ENCODE results near the gene ELL. TPM values are rescaled to one million over a fixed set of nuclear protein-coding genes. Genes with fewer than 3 reads are reported as not detected.

Gene ELL
- total and polyA plus RNA-seq, 2 donors (not counting 3 experiments of a cell fraction or from before 2014, with no cell fraction given), result 9.9 to 18.2 TPM

- H2AFZ ChIP-seq (ENCODE audit: low read depth, low read length), result no peak overlapping the region
- no peaks in the 10 kb centered on the region for H3K4me1 ChIP-seq (ENCODE audit: control insufficient read depth, extremely low read depth, insufficient read depth, low read length)
- ChIA-PET POLR2A (no interaction called here), CTCF (interaction anchor here (0.6 to 6.8 kb wide), 25 partner anchors 9 to 536 kb away, joined by 3 to 127 read pairs (median 4); partner anchors contain the start of genes ELL, ISYNA1, REX1BD and SSBP4)
- no peaks in the 10 kb centered on the region for H4K20me1 ChIP-seq (replicated peaks; ENCODE audit: control insufficient read depth, extremely low read depth, insufficient read depth, low read length)
- no peak overlapping the region for H3K27ac ChIP-seq (ENCODE audit: insufficient read depth, low read depth, low read length)
- no peaks in the 10 kb centered on the region for H3K9me1 ChIP-seq (replicated peaks; ENCODE audit: control insufficient read depth, extremely low read depth, insufficient read depth, low read length)
- FAIRE-seq (peak; percentile 86), DNase-seq (ENCODE audit: low read depth, low spot score) (peak; percentile 65)
- dilution Hi-C loops (cut with MboI; ENCODE audit: extremely low pct_ligation_motif_present, low sequenced_read_pairs), result no loop called here
- H3K79me2 ChIP-seq (ENCODE audit: control insufficient read depth, insufficient read depth, low read length), result no peaks in the 10 kb centered on the region
- no peak overlapping the region for H3K9ac ChIP-seq (replicated peaks; ENCODE audit: extremely low read depth, insufficient read depth, low read length)
- no peaks in the 10 kb centered on the region for H3K9me3 ChIP-seq (replicated peaks; ENCODE audit: control insufficient read depth, insufficient read depth, low read length)
- intact Hi-C loops (cut with micrococcal nuclease), result loop anchor here (1.0 to 10.0 kb wide), 4 partner anchors 9 to 464 kb away; partner anchors contain the start of genes COPE and DDX49
- H3K27me3 ChIP-seq (ENCODE audit: control insufficient read depth in 2 of 2, insufficient read depth in 2 of 2, low read length in 2 of 2), result no peaks in the 10 kb centered on the region
- no peak for TF ChIP-seq POLR2AphosphoS5 (IDR thresholded peaks at IDR 0.05; ENCODE audit: insufficient read depth, low read depth, low read length)
- peak; percentile 97 to 99 for TF ChIP-seq CTCF (IDR thresholded peaks at IDR 0.05; ENCODE audit: extremely low read depth in 1 of 2, insufficient read depth in 1 of 2, low read depth in 1 of 2, low read length in 2 of 2)
- H3K4me2 ChIP-seq (ENCODE audit: insufficient read depth, low read length), result no peak overlapping the region
- no TSS peak for BruUV-seq (replicated peaks)
- H3K4me3 ChIP-seq (replicated peaks in 1 of 3; ENCODE audit: insufficient read depth in 1 of 3, low read depth in 1 of 3, low read length in 3 of 3), result no peak overlapping the region
- peaks cover 6 to 39% of the 10 kb centered on the region in 2 experiments for H3K36me3 ChIP-seq (ENCODE audit: control insufficient read depth in 2 of 2, extremely low read depth in 1 of 2, insufficient read depth in 2 of 2, low read length in 2 of 2)
These were observed 70.7 kb downstream of the ELL start for GRCh38 chr19:18450931-18451836.
